Epithelial cell of prostate (primary cell): ENCODE measurements around the gene NUDT8.
"Not testable (repeated sequence)": the region's sequence is repeated elsewhere in the genome, so short reads cannot be mapped to it uniquely, and the experiment has no call there.

ENCODE experiments used
- DNase-seq: peaks from one replicate; pipeline ENCODE4 v3.0.0-alpha.2; 2011; ENCODE audit warnings: low read depth, low spot score
- H3K27ac ChIP-seq: fragments of 450-650 bp; 2 replicates; pipeline ENCODE4 v1.5.1; 2017; ENCODE audit warnings: mild to moderate bottlenecking

Gene NUDT8

DNA sequence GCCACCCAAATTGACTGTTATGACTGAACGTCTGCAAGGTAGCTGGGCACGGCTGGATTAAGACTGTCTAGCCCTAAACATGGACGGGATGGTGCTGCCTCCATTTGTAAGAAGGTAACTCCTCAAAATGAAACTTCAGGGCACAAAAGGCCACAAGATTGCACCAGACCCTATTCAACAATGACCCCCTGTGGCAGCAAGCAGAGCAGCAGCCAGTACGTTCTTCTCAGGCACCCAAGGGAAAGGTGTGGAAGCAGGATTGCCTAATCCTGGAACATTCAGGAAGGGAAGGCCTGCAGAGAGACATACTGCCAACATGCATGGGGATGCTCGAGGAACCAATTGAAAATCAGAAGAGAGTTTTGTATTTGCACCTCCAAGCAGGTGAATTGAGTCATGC, 14.3 kb upstream of the NUDT8 start:
- DNase-seq: no peak
- H3K27ac ChIP-seq: no peak overlapping the region

DNA sequence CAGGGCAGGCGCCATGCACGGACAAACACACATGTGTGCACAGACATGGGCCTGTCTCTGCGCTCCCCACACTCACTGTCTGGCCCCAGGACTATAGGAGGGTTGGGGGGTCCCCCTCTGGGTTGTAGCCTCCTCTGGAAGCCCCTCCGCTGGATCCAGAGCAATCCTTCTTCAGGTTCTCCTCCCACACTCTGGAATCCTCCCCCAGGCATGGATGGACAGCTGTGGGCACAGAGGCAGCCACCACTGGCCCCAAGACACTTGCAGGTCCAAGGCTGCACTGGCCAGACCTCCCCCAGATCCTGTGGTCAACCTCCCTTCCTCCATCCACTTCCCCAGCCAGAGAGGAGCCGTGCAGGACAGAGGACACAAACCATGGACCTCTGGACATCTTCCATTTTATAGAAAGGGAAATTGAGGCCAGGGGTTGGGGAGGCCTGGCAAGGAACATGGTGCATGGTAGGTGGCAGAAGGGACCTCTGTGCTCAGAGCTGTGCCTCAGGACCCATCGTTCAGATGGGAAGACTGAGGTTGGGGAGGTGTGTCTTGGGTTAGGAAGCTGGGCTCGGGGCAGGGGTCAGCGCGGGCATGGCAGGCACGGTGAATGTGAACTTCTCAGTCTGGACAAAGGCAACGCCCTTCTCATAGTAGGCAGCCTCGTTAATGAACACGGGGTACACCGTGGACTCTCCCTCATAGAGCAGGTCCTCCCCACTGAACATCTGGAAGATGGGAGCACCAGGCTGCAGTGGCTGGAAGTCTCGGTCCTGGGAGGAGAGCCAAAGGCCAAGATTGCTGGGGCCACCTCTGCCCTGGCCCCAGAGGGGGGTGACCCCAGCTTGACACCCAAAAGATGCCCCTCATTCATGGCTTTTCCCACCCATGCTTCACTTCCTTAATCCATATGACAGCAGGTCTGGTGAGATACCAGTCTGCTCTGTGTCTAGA, 12.7 kb upstream of the NUDT8 start:
- H3K27ac ChIP-seq: no peak overlapping the region
- DNase-seq: no peak

DNA sequence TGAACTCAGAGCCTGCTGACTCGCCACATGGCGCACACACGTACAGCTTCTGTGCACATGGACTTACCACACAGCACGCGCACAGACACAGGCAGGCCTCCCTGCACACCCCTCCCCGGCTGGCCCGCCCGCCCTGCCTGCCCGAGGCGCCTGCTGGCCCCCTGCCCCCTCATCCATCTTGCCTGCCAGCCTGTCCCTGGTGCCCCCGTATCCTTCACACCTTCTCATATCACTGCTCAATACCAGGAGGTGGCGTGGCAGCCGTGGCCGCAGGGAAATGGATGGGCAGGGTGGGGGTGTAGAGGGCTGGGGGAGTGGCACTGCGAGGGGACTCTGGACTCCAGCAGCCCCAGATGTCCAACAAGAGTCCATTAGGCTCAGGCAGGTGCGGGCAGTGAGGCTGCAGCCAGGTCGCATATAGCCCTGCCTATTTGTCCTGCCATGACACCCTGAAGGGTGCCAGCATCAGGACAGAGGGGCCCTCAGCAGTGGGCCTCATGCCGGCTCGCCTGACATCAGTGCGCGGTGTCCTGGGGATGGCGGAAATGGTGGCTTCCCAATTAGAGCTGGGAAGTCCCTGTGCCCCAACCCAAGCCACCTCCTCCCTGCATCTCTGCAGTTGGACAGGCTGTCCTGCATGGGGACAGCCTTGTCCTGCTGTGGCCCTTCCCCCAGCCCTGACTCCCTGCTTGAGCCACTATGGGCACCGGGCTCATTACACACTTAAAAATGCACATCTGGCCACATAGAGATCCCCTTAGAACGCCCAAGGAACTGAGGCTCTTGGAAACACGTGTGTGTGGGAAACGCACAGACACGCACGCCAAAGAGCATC, 11.8 kb upstream of the NUDT8 start:
- DNase-seq: no peak
- no peak overlapping the region for H3K27ac ChIP-seq

DNA sequence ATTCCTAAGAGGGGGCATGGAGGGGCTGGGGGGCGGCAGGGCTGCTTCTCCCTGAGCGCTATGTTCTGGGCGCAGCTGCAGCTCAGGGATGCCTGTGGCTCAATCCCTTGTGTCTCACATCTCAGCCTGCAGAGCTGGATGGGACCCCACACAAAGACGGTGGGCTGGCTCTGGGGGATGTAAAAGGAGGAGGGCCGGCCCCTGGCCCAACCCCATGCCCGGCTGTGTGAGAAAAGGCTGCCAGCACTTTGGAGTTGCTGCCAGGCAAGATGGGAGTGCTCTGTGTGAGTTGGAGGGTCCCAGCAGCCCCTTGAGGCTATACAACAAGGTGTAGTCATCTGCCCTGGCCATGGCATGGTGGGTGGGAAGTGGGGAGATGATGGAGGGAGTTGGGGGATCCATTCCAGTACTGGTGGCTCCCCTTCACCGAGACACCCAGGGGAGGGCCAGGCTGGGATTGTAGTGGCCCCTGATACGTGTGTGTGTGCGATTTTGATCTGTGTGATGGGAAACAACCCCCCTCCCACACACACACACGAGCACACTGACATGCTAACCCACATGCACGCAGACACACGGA, 11.1 kb upstream of the NUDT8 start:
- H3K27ac ChIP-seq: no peak overlapping the region
- DNase-seq: no peak

DNA sequence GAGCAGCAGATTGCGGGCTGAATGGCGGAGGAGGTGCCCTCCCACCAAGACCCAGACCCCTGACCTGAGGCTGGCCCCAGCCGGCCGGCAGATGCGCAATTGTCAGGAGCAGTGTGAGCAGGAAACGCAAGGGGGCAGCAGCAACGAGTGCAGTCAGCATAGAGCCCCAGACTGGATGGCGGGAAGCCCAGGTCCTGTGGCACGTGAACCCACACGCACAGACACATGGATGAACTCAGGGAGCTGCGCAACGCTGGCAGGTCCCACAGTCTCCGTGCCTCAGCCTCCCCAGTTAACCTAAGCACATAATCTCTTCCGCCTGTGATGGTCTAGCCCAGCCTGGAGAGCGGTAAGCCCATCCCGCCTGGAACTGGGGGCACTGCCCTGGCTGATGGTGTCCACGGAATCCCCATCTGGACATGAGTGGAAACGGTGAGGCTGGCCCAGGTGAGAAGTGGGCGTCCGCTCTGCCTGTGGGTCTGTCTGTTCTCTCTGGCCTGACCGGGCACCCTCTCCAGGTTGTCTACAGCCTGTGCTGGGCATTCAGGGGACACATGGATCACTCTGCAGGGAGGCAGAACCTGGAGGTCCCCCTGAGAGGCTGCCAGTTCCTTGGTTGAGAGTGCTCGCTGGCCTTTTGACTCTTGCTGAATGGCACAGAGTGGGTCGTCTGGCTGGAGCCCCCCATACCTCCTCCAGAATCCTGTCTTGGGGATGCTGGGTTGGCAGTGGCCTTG, 10.5 kb upstream of the NUDT8 start:
- DNase-seq: no peak
- H3K27ac ChIP-seq: no peak overlapping the region

DNA sequence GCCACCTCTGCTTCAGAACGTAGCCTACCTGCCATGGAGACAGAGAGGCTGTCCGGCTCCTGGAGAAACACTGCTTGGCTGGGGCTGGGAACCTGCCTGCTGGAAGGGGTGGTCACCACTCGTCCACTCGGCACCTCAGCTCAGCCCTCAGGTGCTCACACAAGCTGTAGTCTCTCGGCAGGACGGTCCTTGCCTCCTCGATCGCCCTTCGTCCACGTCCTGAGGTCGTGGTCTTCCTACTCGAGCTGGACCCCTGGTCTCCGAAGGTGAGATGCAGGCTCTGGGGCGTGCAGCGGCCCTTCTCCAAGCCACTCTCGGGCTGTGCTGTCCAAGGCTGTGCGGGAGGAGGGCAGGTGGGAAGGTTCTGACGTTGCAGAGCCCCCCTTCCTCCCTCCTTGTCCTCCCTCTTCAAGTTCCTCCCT, 9.7 kb upstream of the NUDT8 start, which contains the start of gene TBX10:
TSS of gene TBX10 (minus strand) at position 326 of the 422 bp plus-strand sequence. CDS start at position 35, 291 bp downstream.
- no peak for DNase-seq
- no peak within 1 kb of the TSS for H3K27ac ChIP-seq

DNA sequence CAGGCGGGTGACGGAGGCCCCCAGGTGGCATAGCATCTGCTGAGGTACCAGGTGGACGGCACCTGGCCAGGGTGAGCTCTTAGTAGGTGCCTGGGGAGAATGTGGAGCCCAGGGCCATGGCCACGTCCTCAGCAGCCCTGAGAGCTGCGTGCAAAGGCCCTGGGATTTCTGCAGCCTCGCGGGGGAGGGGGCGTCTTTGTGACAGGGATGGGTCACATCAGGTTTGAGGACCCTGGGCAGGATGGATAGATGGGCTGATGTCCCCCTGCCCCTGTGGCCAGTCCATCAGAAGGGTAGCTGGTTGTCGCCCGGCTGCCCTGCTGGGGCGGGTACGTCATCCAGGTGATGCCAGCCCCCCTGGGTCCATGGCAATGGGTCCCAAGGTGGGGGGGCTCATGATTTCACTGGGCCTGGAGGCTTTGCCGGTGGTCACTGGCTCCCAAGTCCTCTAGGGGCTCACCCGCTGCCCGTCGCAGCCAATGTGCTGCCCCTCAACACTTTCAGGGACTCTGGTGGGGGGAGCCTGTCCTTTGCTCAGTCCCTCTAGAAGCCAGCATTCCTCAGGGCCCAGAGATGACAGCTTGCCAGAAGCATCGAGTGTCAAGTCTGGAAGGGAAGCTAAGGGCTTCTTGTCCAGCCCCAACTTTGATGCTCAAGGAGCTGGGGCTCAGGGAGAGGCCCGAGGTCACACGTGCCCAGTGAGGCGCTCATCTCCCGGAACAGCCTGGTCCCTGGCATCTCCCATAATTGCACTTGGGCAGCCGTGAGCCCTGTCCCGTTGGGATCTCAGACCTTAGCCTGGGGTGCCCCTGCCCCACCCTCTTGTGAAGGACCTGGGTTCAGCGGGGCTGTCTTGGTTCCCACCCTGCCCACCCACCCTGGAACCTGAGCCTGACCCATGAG, 9.0 kb upstream of the NUDT8 start:
- DNase-seq: no peak
- no peak overlapping the region for H3K27ac ChIP-seq

DNA sequence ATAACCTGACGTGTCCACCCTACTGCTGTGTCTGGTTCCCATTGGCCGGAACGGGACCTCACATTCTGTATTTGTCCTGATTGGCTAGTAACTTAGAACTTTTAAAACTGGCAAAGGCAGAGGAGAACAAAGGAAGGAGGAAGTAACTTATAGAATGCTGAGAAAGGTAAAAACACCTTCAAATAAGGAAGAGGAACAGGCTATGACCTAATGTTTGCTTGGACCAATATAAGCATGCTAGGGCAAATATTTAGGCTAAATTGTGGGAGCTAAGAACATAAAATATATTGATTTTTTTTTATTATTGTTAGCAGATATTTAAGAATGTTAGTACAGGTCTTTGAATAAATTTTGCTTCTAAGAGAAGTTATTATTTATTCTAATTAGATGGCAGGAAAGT, 7.7 kb upstream of the NUDT8 start:
- DNase-seq: not testable (repeated sequence)

DNA sequence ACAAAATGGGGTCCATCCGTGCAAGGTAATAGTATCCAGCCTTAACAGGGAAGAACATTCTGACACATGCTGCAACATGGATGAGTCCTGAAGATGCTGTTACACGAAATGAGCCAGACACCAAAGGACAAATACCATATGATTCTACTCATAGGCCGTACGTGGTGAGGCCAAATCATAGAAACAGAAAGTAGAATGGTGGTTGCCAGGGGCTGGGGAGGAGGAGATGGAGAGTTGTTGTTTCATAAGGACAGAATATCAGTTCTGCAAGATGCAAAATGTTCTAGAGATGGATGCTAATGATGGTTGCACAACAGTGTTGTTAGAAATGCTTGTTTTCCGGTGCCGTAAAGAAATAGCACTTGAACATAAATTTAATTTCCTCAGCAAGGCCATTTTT, 7.2 kb upstream of the NUDT8 start:
- H3K27ac ChIP-seq: no peak overlapping the region
- DNase-seq: no peak

More for the DNA sequence above, 7.7 kb upstream of the NUDT8 start:
- H3K27ac ChIP-seq: not testable (repeated sequence)

DNA sequence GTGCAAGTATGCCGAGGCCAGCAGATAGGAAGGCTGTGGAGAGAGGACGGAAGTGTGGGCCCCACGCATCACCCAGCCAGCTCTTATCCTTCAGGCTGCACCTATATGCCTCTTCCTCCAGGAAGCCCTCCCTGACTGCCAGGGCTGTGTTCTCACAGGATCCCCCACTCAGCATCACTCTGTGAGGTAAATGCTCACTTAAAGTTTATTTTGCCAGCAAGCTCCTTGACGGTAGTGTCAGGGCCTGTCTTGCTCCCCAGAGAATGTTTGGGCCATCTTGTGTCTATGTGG, 5.4 kb upstream of the NUDT8 start:
- DNase-seq: no peak
- no peak overlapping the region for H3K27ac ChIP-seq

DNA sequence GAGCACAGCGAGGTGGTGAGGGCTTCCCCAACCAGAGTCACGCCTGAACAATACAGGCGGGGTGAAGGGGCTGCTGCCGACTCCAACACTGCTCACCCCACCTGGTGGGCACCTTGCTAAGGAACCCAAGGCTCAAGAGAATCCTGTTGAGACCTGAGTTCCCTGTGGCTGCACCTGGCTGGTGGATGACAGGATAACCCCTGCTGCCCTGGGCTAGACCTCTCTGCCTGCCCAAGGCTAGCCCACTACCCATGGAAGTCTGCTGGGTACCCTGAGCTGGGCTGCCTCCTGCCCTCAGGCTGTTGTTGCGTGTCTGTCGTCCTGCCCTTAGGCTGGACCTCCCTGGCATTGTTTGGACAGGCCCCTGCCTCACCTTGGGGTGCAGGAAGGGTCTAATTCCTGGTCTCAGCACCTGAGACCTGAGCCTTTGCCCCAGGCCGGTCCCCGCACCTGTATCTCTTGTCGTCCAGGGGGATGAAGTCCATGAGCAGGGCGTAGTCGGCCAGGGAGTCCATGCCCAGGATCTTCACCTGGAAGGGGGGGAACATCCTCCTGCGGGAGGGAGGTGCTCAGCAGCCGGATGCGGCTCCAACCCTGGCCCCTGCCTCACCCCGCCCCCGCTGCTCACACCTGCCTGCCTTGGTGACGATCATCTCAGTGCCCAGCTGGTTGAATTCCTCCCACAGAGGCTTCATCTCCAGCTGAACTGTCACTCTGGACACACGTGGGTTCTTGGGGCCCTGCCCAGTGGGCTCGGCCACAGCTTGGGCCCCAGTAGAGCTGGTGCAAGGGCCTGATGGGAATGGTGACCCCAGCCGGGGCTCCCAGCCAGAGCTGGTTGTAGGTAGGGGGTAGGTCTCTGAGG, 4.9 kb upstream of the NUDT8 start:
- no peak overlapping the region for H3K27ac ChIP-seq
- DNase-seq: no peak

DNA sequence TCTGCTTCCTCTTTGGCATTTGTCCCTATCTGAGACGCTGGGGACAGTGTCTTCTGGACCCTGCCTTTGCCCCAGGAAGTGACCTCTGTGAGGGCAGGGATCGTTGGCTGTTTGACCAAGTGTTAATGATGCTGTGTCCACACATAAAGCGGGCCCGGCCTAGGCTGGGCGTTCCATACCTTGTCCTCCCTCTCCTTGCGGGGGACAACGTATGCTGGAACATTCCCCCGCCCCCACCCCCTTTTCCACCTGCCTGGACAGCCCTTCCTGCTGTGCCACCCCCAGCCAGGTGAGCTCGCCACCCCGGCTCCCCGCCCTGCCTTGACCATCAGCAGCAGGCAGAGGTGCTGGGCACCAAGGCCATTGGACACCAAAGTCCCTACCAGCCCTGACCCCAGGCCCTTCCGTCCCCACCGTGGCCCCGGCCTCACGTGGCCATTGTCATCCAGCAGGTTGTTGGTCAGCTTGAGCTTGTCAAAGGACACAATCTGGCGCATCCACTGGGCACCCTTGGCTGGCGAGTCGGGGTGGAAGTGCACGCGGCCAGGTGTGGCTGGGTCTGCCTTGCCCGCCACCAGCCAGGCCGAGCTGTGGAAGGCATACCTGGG, 4.1 kb upstream of the NUDT8 start:
- no peak overlapping the region for H3K27ac ChIP-seq
- no peak for DNase-seq

DNA sequence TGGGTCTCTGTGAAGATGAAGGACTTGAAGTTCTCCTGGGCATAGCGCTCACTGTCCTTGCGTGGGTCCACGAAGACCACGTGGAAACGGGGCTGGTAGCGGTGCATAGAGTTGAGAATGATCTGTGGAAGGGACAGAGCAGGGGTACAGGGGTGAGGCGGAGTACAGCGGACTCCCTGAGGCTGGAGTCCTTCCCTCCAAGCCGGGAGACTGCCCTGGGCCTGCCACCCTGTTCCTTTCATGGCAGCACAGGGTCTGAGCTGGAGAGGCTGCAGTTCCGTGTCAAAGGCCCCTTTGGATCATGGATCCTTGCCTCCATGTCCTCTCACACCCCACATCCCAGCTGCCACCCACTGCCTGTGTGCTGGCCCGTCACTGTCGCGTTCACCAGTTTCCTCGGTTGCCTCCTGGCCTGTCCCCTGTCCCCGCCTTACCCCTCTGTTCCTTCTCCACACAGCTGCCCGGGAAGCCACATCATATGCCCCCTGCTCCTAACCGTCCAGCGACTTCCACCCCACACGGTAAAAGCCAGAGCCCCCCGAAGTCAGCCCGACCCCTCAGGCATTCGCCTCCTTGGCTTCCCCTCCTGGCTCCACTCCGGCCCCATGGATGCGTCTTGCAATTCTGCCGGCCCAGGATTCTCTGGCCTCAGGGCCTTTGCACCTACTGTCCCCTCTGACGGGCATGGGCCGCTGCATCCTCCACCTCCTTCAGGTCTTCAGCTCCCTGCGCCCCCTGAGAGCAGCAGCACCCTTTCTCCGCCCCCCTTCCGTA, 3.4 kb upstream of the NUDT8 start:
- DNase-seq: no peak
- no peak overlapping the region for H3K27ac ChIP-seq

DNA sequence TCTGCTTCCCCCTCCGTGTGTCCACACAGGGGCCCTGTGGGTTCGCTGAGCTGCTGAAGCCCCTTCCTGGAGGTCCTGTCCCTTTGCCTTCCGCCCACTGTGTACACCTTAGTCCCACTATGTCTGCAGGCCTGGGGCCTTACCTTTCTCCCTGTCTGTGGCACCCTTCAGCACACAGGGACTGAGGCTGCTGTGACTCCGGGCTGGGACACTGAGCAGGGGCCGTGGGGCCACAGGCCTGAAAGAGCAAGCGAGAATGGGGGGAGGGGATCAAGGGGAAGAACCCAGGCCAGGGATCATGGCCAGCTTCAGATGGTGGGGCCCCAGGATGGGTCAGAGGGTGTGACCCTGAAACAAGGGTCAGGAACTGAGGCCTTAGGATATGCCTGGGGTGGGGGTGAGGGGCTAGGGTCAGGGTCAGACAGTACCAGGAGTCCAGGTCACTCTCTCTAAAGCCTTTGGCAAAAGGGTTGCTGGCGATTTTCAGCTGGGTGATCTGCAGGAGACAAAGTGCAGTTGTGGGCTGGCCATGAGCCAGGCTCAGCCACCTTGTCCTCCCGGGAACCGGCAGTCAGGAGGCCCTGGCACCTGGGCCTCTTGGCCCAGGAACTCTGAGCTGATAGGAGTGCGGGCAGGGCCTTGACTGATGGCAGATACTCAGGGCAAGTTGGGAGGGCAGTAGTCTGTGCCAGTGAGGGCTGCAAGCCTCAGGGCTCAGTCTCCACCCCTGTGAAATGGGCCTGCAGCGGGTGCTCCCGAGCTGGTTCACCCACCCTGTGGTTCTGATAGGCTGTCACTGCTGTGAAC, 2.6 kb upstream of the NUDT8 start:
- H3K27ac ChIP-seq: no peak overlapping the region
- DNase-seq: no peak

DNA sequence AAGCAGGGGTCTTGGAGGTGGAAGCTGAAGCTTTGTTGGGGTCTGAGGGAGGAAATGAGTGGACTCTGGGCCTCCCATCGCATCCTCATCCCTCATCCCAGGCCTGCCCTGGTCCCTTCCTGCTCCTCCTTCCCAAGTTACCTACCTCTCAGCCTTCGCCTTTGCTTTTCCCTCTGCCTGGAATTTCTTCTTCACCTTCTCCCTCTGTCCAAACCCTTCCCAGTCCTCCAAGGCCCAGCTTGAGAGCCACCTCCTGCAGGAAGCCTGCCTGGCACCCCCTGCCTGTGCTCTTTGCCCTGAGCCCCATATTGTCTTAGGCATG, 2.1 kb upstream of the NUDT8 start:
- no peak for DNase-seq
- H3K27ac ChIP-seq: no peak overlapping the region

DNA sequence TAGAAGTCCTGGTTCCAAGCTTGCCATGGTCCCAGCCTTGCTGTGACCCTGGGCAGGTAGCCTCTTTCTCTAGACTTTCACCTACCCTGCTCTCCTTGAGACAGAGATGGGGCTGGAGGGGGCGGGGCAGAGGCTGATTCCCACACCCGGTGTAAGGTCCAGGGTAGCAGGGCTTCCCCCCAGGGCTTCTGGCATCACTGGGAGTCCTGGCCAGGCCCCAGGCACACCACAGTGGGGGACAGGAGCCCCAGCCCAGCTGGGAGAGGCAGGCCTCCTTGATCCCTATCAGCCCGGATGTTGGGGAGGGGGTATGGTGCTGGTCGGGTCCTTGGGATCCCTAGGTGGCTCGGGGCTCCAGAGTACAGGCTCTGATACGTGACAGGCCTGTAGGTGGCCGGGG, 1.7 kb upstream of the NUDT8 start:
- DNase-seq: no peak
- no peak overlapping the region for H3K27ac ChIP-seq

DNA sequence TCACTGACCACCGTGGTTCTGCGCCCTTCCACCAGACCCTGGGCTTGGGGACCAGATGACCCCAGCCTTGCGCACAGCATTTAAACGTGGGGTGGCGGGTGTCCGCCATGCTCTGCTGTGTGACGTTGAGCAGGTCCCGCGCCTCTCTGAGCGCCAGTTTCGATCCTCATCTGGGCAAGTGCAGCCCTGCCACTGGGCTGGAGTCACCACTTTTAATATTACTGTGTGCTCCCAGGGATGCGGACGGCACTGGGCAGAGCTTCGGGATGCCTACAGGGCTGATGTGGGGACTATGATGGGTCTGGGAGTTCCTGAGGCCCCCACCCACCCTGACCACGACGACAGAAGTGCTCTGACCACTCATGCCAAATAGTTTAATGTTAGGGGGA, 1.2 kb upstream of the NUDT8 start:
- no peak for DNase-seq
- H3K27ac ChIP-seq: peak overlapping the region; percentile 77
